Tibial artery (tissue), 4 donors: ENCODE results near the gene DCAF8.

Experiments
- DNase-seq, 2 donors: peaks; one replicate each; pipeline ENCODE4 v3.0.0-alpha.2; 2019
- H3K27ac ChIP-seq, 2 donors: fragments of 200-600 bp; sonication (generic) in 1 of 2; 1 replicate in 1 of 2; 2 replicates in 1 of 2; pipeline ENCODE4 v1.5.1; 2018 to 2019; ENCODE audit warnings: mild to moderate bottlenecking in 1 of 2
- H3K27me3 ChIP-seq, 2 donors: fragments of 200-600 bp; sonication (generic) in 1 of 2; one replicate each; pipeline versions ENCODE4 v1.5.1 to v1.6.0; 2016 to 2019
- H3K36me3 ChIP-seq, 3 donors: fragments of 200-600 bp; sonication (generic) in 2 of 3; one replicate each; pipeline ENCODE4 v1.5.1; 2016 to 2019; ENCODE audit warnings: mild to moderate bottlenecking in 2 of 3
- H3K4me1 ChIP-seq, 4 donors: fragments of 200-600 bp; sonication (generic) in 2 of 4; 1 replicate in 3 of 4; 2 replicates in 1 of 4; pipeline ENCODE4 v1.5.1; 2016 to 2019
- H3K4me3 ChIP-seq, 2 donors: fragments of 200-600 bp; sonication (generic) in 1 of 2; 1 replicate in 1 of 2; 2 replicates in 1 of 2; pipeline ENCODE4 v1.5.1; 2018 to 2019; ENCODE audit warnings: mild to moderate bottlenecking in 2 of 2
- H3K9me3 ChIP-seq, 3 donors: fragments of 200-600 bp; sonication (generic) in 1 of 3; one replicate each; pipeline ENCODE4 v1.5.1; 2016 to 2019
- CTCF ChIP-seq, 2 experiments: fragments of 200-600 bp in 1 of 2; fragments of 450-650 bp in 1 of 2; IDR thresholded peaks; one replicate each; pipeline ENCODE4 v1.5.1; 2017 to 2019; ENCODE audit warnings: antibody characterized with exemption in 2 of 2, mild to moderate bottlenecking in 1 of 2, moderate library complexity in 1 of 2
- intact Hi-C: fragments of 100-400 bp; cut with DNase I; formaldehyde crosslinking; loops from one replicate; pipeline ENCODE4 v1.15.0; 2023; ENCODE audit warnings: low total_unique reads

Gene DCAF8

GRCh38 chr1:160260406-160261382 lies 1.7 kb downstream of the DCAF8 start:
- Histone ChIP-seq H3K4me3 (peak overlapping the region; percentile 95 to 97), H3K27me3 (no peaks in the 10 kb centered on the region), H3K9me3 (no peaks in the 10 kb centered on the region), H3K36me3 (no peaks in the 10 kb centered on the region), H3K27ac (peak overlapping the region; percentile 95 to 99), H3K4me1 (peaks cover 0 to 61% (median 35%) of the 10 kb centered on the region in 4 donors)
- DNase-seq = no peak
- no peak for TF ChIP-seq CTCF (IDR thresholded peaks at IDR 0.05)
- intact Hi-C loops = no loop called here

DNA sequence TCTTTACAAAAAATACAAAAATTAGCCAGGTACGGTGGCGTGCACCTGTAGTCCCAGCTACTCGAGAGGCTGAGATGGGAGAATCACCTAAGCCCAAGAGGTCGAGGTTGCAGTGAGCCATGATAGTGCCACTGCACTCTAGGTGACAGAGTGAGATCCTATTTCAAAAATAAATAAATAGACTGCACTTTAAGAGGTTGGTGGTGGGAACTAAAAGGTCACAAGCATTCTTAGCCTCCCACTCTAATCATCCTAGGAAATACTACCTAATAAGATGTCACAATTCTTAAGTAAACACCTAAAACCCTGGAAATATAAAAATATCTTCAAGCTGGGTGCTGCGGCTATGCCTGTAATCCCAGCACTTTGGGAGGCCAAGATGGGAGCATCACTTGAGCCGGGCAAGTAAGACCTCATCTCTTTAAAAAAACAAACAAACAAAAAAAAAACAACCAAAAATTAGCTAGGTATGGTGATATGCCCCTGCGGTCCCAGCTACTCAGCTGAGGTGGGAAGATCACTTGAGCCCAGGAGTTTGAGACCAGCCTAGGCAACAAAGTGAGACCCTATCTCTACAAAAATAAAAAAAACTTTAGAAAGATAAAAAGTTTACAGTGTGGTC lies 4.1 kb downstream of the DCAF8 start:
- Histone ChIP-seq H3K4me3 (no peak overlapping the region), H3K27ac (no peak overlapping the region), H3K4me1 (peaks cover 0 to 60% (median 35%) of the 10 kb centered on the region in 4 donors), H3K9me3 (no peaks in the 10 kb centered on the region), H3K36me3 (no peaks in the 10 kb centered on the region), H3K27me3 (no peaks in the 10 kb centered on the region)
- intact Hi-C loops = loop anchor here (10.0 kb wide), 1 partner anchor 153 kb away; no protein-coding TSS in a partner anchor
- DNase-seq = no peak
- TF ChIP-seq CTCF (IDR thresholded peaks at IDR 0.05) = no peak

DNA sequence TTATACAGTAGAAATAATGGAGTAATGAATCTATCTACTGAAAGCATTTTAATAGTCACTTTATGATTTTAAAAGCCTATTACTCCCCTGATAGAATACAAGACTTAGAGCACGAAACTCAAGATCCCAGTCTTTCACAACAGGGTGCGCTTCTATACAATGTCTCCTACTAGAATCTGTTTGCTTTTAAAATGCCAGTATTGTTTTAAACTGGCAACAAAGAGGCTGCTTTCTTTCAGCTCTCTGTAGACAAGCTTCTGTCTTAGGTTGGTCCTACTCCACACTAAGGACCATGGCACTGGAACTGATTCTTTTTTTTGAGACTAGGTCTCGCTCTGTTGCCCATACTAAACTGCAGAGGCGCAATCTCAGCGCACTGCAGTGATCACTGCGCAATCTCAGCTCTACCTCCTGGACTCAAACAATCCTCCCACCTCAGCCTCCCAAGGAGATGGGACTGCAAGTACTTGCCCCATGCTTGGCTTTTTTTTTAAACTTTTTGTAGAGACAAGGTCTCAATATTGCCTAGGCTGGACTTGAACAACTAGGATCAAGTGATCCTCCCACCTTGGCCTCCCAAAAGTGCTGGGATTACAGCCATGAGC lies 4.8 kb downstream of the DCAF8 start:
- H3K9me3 ChIP-seq = no peaks in the 10 kb centered on the region
- intact Hi-C loops = loop anchor here (10.0 kb wide), 1 partner anchor 153 kb away; no protein-coding TSS in a partner anchor
- H3K36me3 ChIP-seq = no peaks in the 10 kb centered on the region
- no peaks in the 10 kb centered on the region for H3K27me3 ChIP-seq
- H3K4me3 ChIP-seq = no peak overlapping the region
- H3K4me1 ChIP-seq = peaks cover 0 to 54% (median 32%) of the 10 kb centered on the region in 4 donors
- no peak for DNase-seq
- TF ChIP-seq CTCF (IDR thresholded peaks at IDR 0.05) = no peak
- peak overlapping the region in 1 of 2 donors; percentile 9 for H3K27ac ChIP-seq

- no peaks in the 10 kb centered on the region for H3K9me3 ChIP-seq
- H3K27ac ChIP-seq = peak overlapping the region in 1 of 2 donors; percentile 9
- H3K4me3 ChIP-seq = no peak overlapping the region
- no peaks in the 10 kb centered on the region for H3K27me3 ChIP-seq
- H3K36me3 ChIP-seq = no peaks in the 10 kb centered on the region
- intact Hi-C loops = loop anchor here (10.0 kb wide), 1 partner anchor 152 kb away; no protein-coding TSS in a partner anchor
- no peak for DNase-seq
- no peak for TF ChIP-seq CTCF (IDR thresholded peaks at IDR 0.05)
- H3K4me1 ChIP-seq = peaks cover 0 to 58% (median 34%) of the 10 kb centered on the region in 4 donors
These were observed 5.8 kb downstream of the DCAF8 start for GRCh38 chr1:160256396-160257046.

- Histone ChIP-seq H3K36me3 (no peaks in the 10 kb centered on the region), H3K9me3 (no peaks in the 10 kb centered on the region), H3K4me3 (no peak overlapping the region), H3K4me1 (peaks cover 0 to 59% (median 31%) of the 10 kb centered on the region in 4 donors), H3K27ac (no peak overlapping the region), H3K27me3 (no peaks in the 10 kb centered on the region)
- no peak for DNase-seq
- TF ChIP-seq CTCF (IDR thresholded peaks at IDR 0.05) = no peak
- intact Hi-C loops = loop anchor here (10.0 kb wide), 1 partner anchor 151 kb away; no protein-coding TSS in a partner anchor
These were observed 6.5 kb downstream of the DCAF8 start for GRCh38 chr1:160255781-160256300.
